Endothelial cell of umbilical vein (primary cell): ENCODE results near the gene NRXN3. TPM values are rescaled to one million over a fixed set of nuclear protein-coding genes. Genes with fewer than 3 reads are reported as not detected.

ENCODE experiments used
- BruUV-seq: library from RNA; stranded (reverse); fragments of 400-500 nt; replicated peaks from 2 replicates; lab custom pipeline; 2021; lab: Mats Ljungman, UMichigan
- CTCF ChIA-PET: fragments of 300-600, 350-600 bp; sonication (Branson Sonifier 250); formaldehyde crosslinking; loops from one replicate; lab custom pipeline; 2021; ENCODE audit warnings: antibody characterized with exemption, inconsistent platforms; lab: Charles Lee
- POLR2A ChIA-PET: fragments of 300-600, 350-600 bp; sonication (Branson Sonifier 250); formaldehyde crosslinking; loops from one replicate; lab custom pipeline; 2021; ENCODE audit warnings: antibody characterized with exemption, inconsistent platforms; lab: Charles Lee
- DNase-seq: peaks from one replicate; pipeline ENCODE4 v3.0.0-alpha.2; 2011; ENCODE audit warnings: low read depth, low spot score
- FAIRE-seq: peaks from 2 replicates; lab custom pipeline; 2011; peaks lifted over from hg19 to GRCh38; lab: Jason Lieb, UNC
- H2AFZ ChIP-seq: 2 replicates; pipeline ENCODE4 v1.6.0; 2012; ENCODE audit warnings: low read depth, low read length, control low read depth, inconsistent platforms
- H3K27ac ChIP-seq: 2 replicates; pipeline ENCODE4 v1.5.1; 2011; ENCODE audit warnings: low read depth, mild to moderate bottlenecking, control low read depth, low read length, moderate library complexity; ENCODE audit not compliant: insufficient read depth
- H3K27me3 ChIP-seq, 2 experiments: 2 replicates each; pipeline versions ENCODE4 v1.6.0 to v1.6.1; 2011; ENCODE audit warnings: low read length in 2 of 2, mixed read lengths in 1 of 2; ENCODE audit not compliant: control insufficient read depth in 2 of 2, insufficient read depth in 2 of 2
- H3K36me3 ChIP-seq, 2 experiments: 2 replicates in 1 of 2; 3 replicates in 1 of 2; pipeline ENCODE4 v1.5.1; 2011; ENCODE audit warnings: low read length in 2 of 2, mild to moderate bottlenecking in 1 of 2, moderate library complexity in 1 of 2; ENCODE audit not compliant: control insufficient read depth in 2 of 2, insufficient read depth in 2 of 2; ENCODE audit errors: extremely low read depth in 1 of 2
- H3K4me1 ChIP-seq: 3 replicates; pipeline ENCODE4 v1.5.1; 2011; ENCODE audit warnings: mild to moderate bottlenecking, low read length; ENCODE audit not compliant: control insufficient read depth, insufficient read depth; ENCODE audit errors: extremely low read depth
- H3K4me2 ChIP-seq: 2 replicates; pipeline ENCODE4 v1.6.1; 2011; ENCODE audit warnings: low read length, control low read depth, mixed read lengths; ENCODE audit not compliant: insufficient read depth
- H3K4me3 ChIP-seq, 3 experiments: fragments of 200-600 bp in 1 of 3; sonication (generic), shearing (Covaris generic) in 1 of 3; replicated peaks in 1 of 3; 2 replicates each; pipeline ENCODE4 v1.5.1; 2011 to 2016; ENCODE audit warnings: control low read depth in 3 of 3, low read length in 3 of 3, mild to moderate bottlenecking in 2 of 3, inconsistent platforms in 1 of 3, low read depth in 1 of 3, moderate library complexity in 1 of 3; ENCODE audit not compliant: insufficient read depth in 1 of 3
- H3K79me2 ChIP-seq: 2 replicates; pipeline ENCODE4 v1.6.0; 2012; ENCODE audit warnings: low read length, inconsistent platforms; ENCODE audit not compliant: control insufficient read depth, insufficient read depth
- H3K9ac ChIP-seq: replicated peaks from 2 replicates; pipeline ENCODE3; 2011; ENCODE audit warnings: low read length, control low read depth; ENCODE audit not compliant: insufficient read depth; ENCODE audit errors: extremely low read depth
- H3K9me1 ChIP-seq: replicated peaks from 3 replicates; pipeline ENCODE4 v1.6.0; 2011; ENCODE audit warnings: mild to moderate bottlenecking, low read length; ENCODE audit not compliant: control insufficient read depth, insufficient read depth; ENCODE audit errors: extremely low read depth
- H3K9me3 ChIP-seq: replicated peaks from 2 replicates; pipeline ENCODE4 v1.5.1; 2012; ENCODE audit warnings: low read length, inconsistent platforms; ENCODE audit not compliant: control insufficient read depth, insufficient read depth
- H4K20me1 ChIP-seq: replicated peaks from 2 replicates; pipeline ENCODE3; 2011; ENCODE audit warnings: mild to moderate bottlenecking, low read length; ENCODE audit not compliant: control insufficient read depth, insufficient read depth; ENCODE audit errors: extremely low read depth
- CTCF ChIP-seq, 2 donors: IDR thresholded peaks; 1 replicate in 1 of 2; 2 replicates in 1 of 2; pipeline ENCODE4 v1.5.1; 2011; ENCODE audit warnings: low read length in 2 of 2, mild to moderate bottlenecking in 2 of 2, moderate library complexity in 2 of 2, control low read depth in 1 of 2, inconsistent platforms in 1 of 2, low read depth in 1 of 2; ENCODE audit not compliant: insufficient read depth in 1 of 2; ENCODE audit errors: extremely low read depth in 1 of 2
- EZH2 ChIP-seq: IDR thresholded peaks from 2 replicates; pipeline ENCODE4 v1.6.1; 2012; ENCODE audit warnings: borderline replicate concordance, low read depth, mild to moderate bottlenecking, moderate library complexity, low read length, inconsistent platforms; ENCODE audit not compliant: severe bottlenecking
- FOS ChIP-seq: IDR thresholded peaks from 2 replicates; pipeline ENCODE4 v1.6.1; 2011; ENCODE audit warnings: mild to moderate bottlenecking, low read length, moderate library complexity, borderline replicate concordance; ENCODE audit not compliant: insufficient read depth
- GATA2 ChIP-seq: IDR thresholded peaks from 2 replicates; pipeline ENCODE4 v1.7.0; 2011; ENCODE audit warnings: low read depth, mild to moderate bottlenecking, moderate library complexity, mixed read lengths, low read length; ENCODE audit not compliant: insufficient read length, insufficient read depth
- JUN ChIP-seq: IDR thresholded peaks from 2 replicates; pipeline ENCODE4 v1.6.1; 2011; ENCODE audit warnings: borderline replicate concordance, low read depth; ENCODE audit not compliant: insufficient read length, insufficient read depth
- MAX ChIP-seq: IDR thresholded peaks from 2 replicates; pipeline ENCODE4 v1.6.1; 2011; ENCODE audit not compliant: insufficient read depth, insufficient read length
- MYC ChIP-seq: IDR thresholded peaks from one replicate; pipeline ENCODE4 v1.6.1; 2011; ENCODE audit warnings: mild to moderate bottlenecking, low read depth, low read length
- POLR2A ChIP-seq: IDR thresholded peaks from 2 replicates; pipeline ENCODE4 v1.6.1; 2012; ENCODE audit warnings: low read depth, mild to moderate bottlenecking, control low read depth, low read length
- POLR2AphosphoS5 ChIP-seq: IDR thresholded peaks from 2 replicates; pipeline ENCODE4 v1.6.1; 2012; ENCODE audit warnings: low read depth, mild to moderate bottlenecking, control low read depth, low read length, moderate library complexity; ENCODE audit not compliant: insufficient read depth
- dilution Hi-C: fragments of 300-500 bp; cut with MboI; formaldehyde crosslinking; loops from one replicate; pipeline ENCODE4 v1.15.0; 2019; ENCODE audit warnings: low sequenced_read_pairs; ENCODE audit not compliant: extremely low pct_ligation_motif_present
- intact Hi-C: fragments of 100-400 bp; cut with micrococcal nuclease; formaldehyde crosslinking; loops from one replicate; pipeline ENCODE4 v1.10.0; 2022
- polyA plus RNA-seq, 4 experiments: library from polyadenylated mRNA; depleted of rRNA in 3 of 4; stranded (reverse) in 3 of 4; unstranded in 1 of 4; fragments of >200 nt; gene quantifications; 2 replicates each; pipeline versions ENCODE4 v1.2.1 to v1.2.3, GENCODE V29; 2011 to 2012; ENCODE audit warnings: missing spikeins in 1 of 4
- total RNA-seq: library from RNA; stranded (reverse); gene quantifications from 2 replicates; pipeline ENCODE4 v1.2.3, GENCODE V29; 2021

The NRXN3 gene
- total and polyA plus RNA-seq, 2 donors (not counting 3 experiments of a cell fraction or from before 2014, with no cell fraction given) = 0.72 to 4.2 TPM

GRCh38 chr14:78638926-78639325 lies 468.8 kb downstream of the NRXN3 start:
- H3K4me1 ChIP-seq = no peaks in the 10 kb centered on the region
- no peaks in the 10 kb centered on the region for H3K27me3 ChIP-seq
- no peak overlapping the region for H3K27ac ChIP-seq
- H3K9me3 ChIP-seq = no peaks in the 10 kb centered on the region
- intact Hi-C loops = no loop called here
- POLR2A ChIA-PET = no interaction called here
- H3K4me2 ChIP-seq = no peak overlapping the region
- no peaks in the 10 kb centered on the region for H3K9me1 ChIP-seq
- no TSS peak for BruUV-seq
- H3K4me3 ChIP-seq = no peak overlapping the region
- DNase-seq = no peak
- no peak for FAIRE-seq
- no peaks in the 10 kb centered on the region for H4K20me1 ChIP-seq
- no peak overlapping the region for H2AFZ ChIP-seq
- TF ChIP-seq POLR2A = no peak
- TF ChIP-seq CTCF (IDR thresholded peaks at IDR 0.05; ENCODE audit: extremely low read depth in 1 of 2, insufficient read depth in 1 of 2, low read depth in 1 of 2, low read length in 2 of 2) = no peak
- no peak for TF ChIP-seq JUN
- CTCF ChIA-PET = no interaction called here
- no peak overlapping the region for H3K9ac ChIP-seq
- no peaks in the 10 kb centered on the region for H3K36me3 ChIP-seq
- dilution Hi-C loops = no loop called here
- no peaks in the 10 kb centered on the region for H3K79me2 ChIP-seq

GRCh38 chr14:78644824-78645559 lies 474.8 kb downstream of the NRXN3 start:
- Histone ChIP-seq H3K9ac (no peak overlapping the region), H3K36me3 (no peaks in the 10 kb centered on the region), H3K4me1 (no peaks in the 10 kb centered on the region), H3K27ac (no peak overlapping the region), H3K9me3 (no peaks in the 10 kb centered on the region), H4K20me1 (no peaks in the 10 kb centered on the region), H3K27me3 (no peaks in the 10 kb centered on the region), H3K4me3 (no peak overlapping the region), H3K9me1 (no peaks in the 10 kb centered on the region), H3K4me2 (no peak overlapping the region), H3K79me2 (no peaks in the 10 kb centered on the region), H2AFZ (no peak overlapping the region)
- BruUV-seq = no TSS peak
- dilution Hi-C loops (no loop called here), intact Hi-C loops (no loop called here)
- TF ChIP-seq POLR2AphosphoS5 (no peak), MAX (no peak), FOS (no peak), CTCF (IDR thresholded peaks at IDR 0.05; ENCODE audit: extremely low read depth in 1 of 2, insufficient read depth in 1 of 2, low read depth in 1 of 2, low read length in 2 of 2) (no peak), JUN (no peak), EZH2 (no peak), GATA2 (no peak), MYC (no peak), POLR2A (no peak)
- CTCF ChIA-PET = no interaction called here
- DNase-seq = no peak
- POLR2A ChIA-PET = no interaction called here
- no peak for FAIRE-seq
